Osteoblast (primary cell): ENCODE data around the gene MTIF2. TPM values are rescaled to one million over a fixed set of nuclear protein-coding genes. Genes with fewer than 3 reads are reported as not detected.

ENCODE experiments used
- DNase-seq: peaks from one replicate; pipeline ENCODE4 v3.0.0; 2011; ENCODE audit warnings: low spot score, mixed read lengths; ENCODE audit not compliant: insufficient read length; ENCODE audit errors: missing footprints
- H2AFZ ChIP-seq: 2 replicates; pipeline ENCODE4 v1.6.0; 2011; ENCODE audit warnings: mild to moderate bottlenecking, low read length
- H3K27ac ChIP-seq: 2 replicates; pipeline ENCODE4 v1.5.1; 2011; ENCODE audit warnings: mild to moderate bottlenecking, low read depth, low read length, moderate library complexity
- H3K27me3 ChIP-seq: 2 replicates; pipeline ENCODE4 v1.6.0; 2012; ENCODE audit warnings: mild to moderate bottlenecking, control low read depth, inconsistent platforms, low read length, moderate library complexity; ENCODE audit not compliant: insufficient read depth
- H3K36me3 ChIP-seq: 2 replicates; pipeline ENCODE4 v1.5.1; 2011; ENCODE audit warnings: mild to moderate bottlenecking, low read length, control low read depth, moderate library complexity; ENCODE audit not compliant: insufficient read depth
- H3K4me1 ChIP-seq: 2 replicates; pipeline ENCODE4 v1.5.1; 2011; ENCODE audit warnings: mild to moderate bottlenecking, low read length, control low read depth, moderate library complexity; ENCODE audit not compliant: insufficient read depth
- H3K4me2 ChIP-seq: 2 replicates; pipeline ENCODE4 v1.6.0; 2011; ENCODE audit warnings: mild to moderate bottlenecking, low read length; ENCODE audit not compliant: insufficient read depth
- H3K4me3 ChIP-seq: fragments of 200-600 bp; sonication (generic); 3 replicates; pipeline ENCODE4 v1.5.1; 2012; ENCODE audit warnings: mild to moderate bottlenecking, low read length, inconsistent platforms; ENCODE audit not compliant: insufficient read depth
- H3K79me2 ChIP-seq: 2 replicates; pipeline ENCODE4 v1.6.0; 2012; ENCODE audit warnings: mild to moderate bottlenecking, low read length, control low read depth, inconsistent platforms; ENCODE audit not compliant: insufficient read depth
- H3K9me3 ChIP-seq: 2 replicates; pipeline ENCODE4 v1.5.1; 2011; ENCODE audit warnings: low read depth, low read length, control low read depth
- H4K20me1 ChIP-seq: 2 replicates; pipeline ENCODE4 v1.6.0; 2012; ENCODE audit warnings: mild to moderate bottlenecking, low read length, control low read depth; ENCODE audit not compliant: insufficient read depth
- total RNA-seq: library from RNA; depleted of rRNA; stranded (reverse); fragments of >200 nt; gene quantifications from 2 replicates; pipeline ENCODE4 v1.2.3, GENCODE V29; 2012
- TF ChIP-seq, protein P1 (sequence below): IDR thresholded peaks from 2 replicates; pipeline ENCODE4 v1.5.1; 2011; ENCODE audit warnings: mild to moderate bottlenecking, low read depth, low read length, moderate library complexity; ENCODE audit errors: extremely low read depth

The MTIF2 gene
- total RNA-seq, 1 donor = 45.6 TPM

GRCh38 chr2:55239656-55240222 is 29.3 kb downstream of the MTIF2 start:
- H3K4me1 ChIP-seq = peaks cover 9% of the 10 kb centered on the region
- H3K27ac ChIP-seq = no peak overlapping the region
- H3K4me3 ChIP-seq = no peak overlapping the region
- no peak overlapping the region for H3K4me2 ChIP-seq
- H3K9me3 ChIP-seq = no peaks in the 10 kb centered on the region
- no peaks in the 10 kb centered on the region for H3K27me3 ChIP-seq
- peaks cover 35% of the 10 kb centered on the region for H3K36me3 ChIP-seq
- peaks cover 6% of the 10 kb centered on the region for H4K20me1 ChIP-seq
- TF ChIP-seq, protein P1, sequence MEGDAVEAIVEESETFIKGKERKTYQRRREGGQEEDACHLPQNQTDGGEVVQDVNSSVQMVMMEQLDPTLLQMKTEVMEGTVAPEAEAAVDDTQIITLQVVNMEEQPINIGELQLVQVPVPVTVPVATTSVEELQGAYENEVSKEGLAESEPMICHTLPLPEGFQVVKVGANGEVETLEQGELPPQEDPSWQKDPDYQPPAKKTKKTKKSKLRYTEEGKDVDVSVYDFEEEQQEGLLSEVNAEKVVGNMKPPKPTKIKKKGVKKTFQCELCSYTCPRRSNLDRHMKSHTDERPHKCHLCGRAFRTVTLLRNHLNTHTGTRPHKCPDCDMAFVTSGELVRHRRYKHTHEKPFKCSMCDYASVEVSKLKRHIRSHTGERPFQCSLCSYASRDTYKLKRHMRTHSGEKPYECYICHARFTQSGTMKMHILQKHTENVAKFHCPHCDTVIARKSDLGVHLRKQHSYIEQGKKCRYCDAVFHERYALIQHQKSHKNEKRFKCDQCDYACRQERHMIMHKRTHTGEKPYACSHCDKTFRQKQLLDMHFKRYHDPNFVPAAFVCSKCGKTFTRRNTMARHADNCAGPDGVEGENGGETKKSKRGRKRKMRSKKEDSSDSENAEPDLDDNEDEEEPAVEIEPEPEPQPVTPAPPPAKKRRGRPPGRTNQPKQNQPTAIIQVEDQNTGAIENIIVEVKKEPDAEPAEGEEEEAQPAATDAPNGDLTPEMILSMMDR = no peak
- H3K79me2 ChIP-seq = peaks cover 6% of the 10 kb centered on the region
- no peak for DNase-seq
- H2AFZ ChIP-seq = no peak overlapping the region

DNA sequence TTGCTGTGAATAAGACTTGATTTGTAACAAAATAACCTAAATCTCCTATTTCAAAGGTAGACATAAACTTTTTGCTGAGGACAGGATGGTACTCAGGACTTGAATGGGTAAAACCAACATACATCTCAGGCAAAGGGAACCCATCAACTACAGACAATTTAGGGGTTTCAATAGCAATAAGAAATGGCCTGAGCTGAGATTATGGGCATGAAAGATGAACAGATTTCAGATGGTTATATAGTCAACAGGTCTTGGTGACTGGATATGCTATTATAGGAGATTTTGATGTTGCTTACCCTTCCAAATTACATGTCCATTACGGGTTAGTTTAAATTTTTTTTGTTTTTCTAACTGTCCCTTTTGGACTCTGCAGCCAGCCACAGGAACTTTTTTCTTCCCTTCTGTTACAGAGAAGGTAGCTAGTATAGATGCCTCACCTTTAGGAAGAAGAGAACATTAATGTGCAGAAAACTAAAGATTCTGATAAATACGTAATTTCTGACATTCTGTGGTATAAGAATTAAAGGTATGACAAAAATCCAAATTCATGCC is 32.0 kb downstream of the MTIF2 start:
- DNase-seq = no peak
- no peak overlapping the region for H2AFZ ChIP-seq
- TF ChIP-seq, protein P1 = no peak
- peaks cover 25% of the 10 kb centered on the region for H3K4me1 ChIP-seq
- H3K36me3 ChIP-seq = peaks cover 50% of the 10 kb centered on the region
- no peak overlapping the region for H3K4me3 ChIP-seq
- peaks cover 30% of the 10 kb centered on the region for H3K79me2 ChIP-seq
- peak overlapping the region; percentile 22 for H3K27ac ChIP-seq
- H4K20me1 ChIP-seq = peaks cover 21% of the 10 kb centered on the region
- no peaks in the 10 kb centered on the region for H3K27me3 ChIP-seq
- no peaks in the 10 kb centered on the region for H3K9me3 ChIP-seq
- no peak overlapping the region for H3K4me2 ChIP-seq

GRCh38 chr2:55235724-55236538 is 33.1 kb downstream of the MTIF2 start:
- Histone ChIP-seq H3K9me3 (no peaks in the 10 kb centered on the region), H2AFZ (no peak overlapping the region), H3K4me3 (no peak overlapping the region), H3K27me3 (no peaks in the 10 kb centered on the region), H4K20me1 (peaks cover 21% of the 10 kb centered on the region), H3K79me2 (peaks cover 41% of the 10 kb centered on the region), H3K4me1 (peaks cover 31% of the 10 kb centered on the region), H3K4me2 (no peak overlapping the region), H3K36me3 (peaks cover 45% of the 10 kb centered on the region), H3K27ac (no peak overlapping the region)
- DNase-seq = no peak
- TF ChIP-seq, protein P1 = no peak

DNA sequence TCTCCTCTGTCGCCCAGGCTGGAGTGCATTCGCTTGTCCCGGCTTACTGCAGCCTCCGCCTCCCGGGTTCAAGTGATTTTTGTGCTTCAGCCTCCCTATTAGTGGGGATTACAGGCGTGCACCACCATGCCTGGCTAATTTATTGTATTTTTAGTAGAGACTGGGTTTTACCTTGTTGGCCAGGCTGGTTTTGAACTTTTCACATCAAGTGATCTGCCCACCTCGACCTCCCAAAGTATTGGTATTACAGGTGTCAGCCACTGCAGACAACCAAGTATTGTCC is 35.4 kb downstream of the MTIF2 start:
- no peak for DNase-seq
- Histone ChIP-seq H3K27me3 (no peaks in the 10 kb centered on the region), H3K4me1 (peaks cover 31% of the 10 kb centered on the region), H3K79me2 (peaks cover 59% of the 10 kb centered on the region), H3K4me2 (peak overlapping the region; percentile 99), H3K4me3 (peak overlapping the region; percentile 96), H4K20me1 (peaks cover 21% of the 10 kb centered on the region), H2AFZ (no peak overlapping the region), H3K9me3 (no peaks in the 10 kb centered on the region), H3K36me3 (peaks cover 40% of the 10 kb centered on the region), H3K27ac (peak overlapping the region; percentile 99)
- TF ChIP-seq, protein P1 = no peak
